ENCODE data around the gene PDGFD. TPM values are rescaled to one million over a fixed set of nuclear protein-coding genes. Genes with fewer than 3 reads are reported as not detected.

Gene PDGFD
- polyA plus RNA-seq, 1 donor from 2014 or later, result 1.0 TPM

- H3K4me2 ChIP-seq (ENCODE audit: low read length), result no peak overlapping the region
- no peak overlapping the region for H3K9ac ChIP-seq (ENCODE audit: low read length)
- no peaks in the 10 kb centered on the region for H3K27me3 ChIP-seq (ENCODE audit: insufficient read depth, low read depth, low read length)
- no peak overlapping the region for H2AFZ ChIP-seq (ENCODE audit: low read depth, low read length)
- TF ChIP-seq REST (IDR thresholded peaks at IDR 0.05; ENCODE audit: borderline replicate concordance), result no peak
- no peak for TF ChIP-seq TAF1 (IDR thresholded peaks at IDR 0.05; ENCODE audit: low read depth)
- no peak for TF ChIP-seq EZH2 (IDR thresholded peaks at IDR 0.05; ENCODE audit: borderline replicate concordance, insufficient read depth, low read length, poor library complexity, severe bottlenecking)
- no peak for TF ChIP-seq SMC3 (conservative IDR thresholded peaks at IDR 0.05; ENCODE audit: poor library complexity)
- TF ChIP-seq MXI1 (conservative IDR thresholded peaks at IDR 0.05; ENCODE audit: poor library complexity, severe bottlenecking), result no peak
- TF ChIP-seq RAD21 (conservative IDR thresholded peaks at IDR 0.05), result no peak
- TF ChIP-seq POLR2AphosphoS5 (IDR thresholded peaks at IDR 0.05), result no peak
- TF ChIP-seq, protein P1, sequence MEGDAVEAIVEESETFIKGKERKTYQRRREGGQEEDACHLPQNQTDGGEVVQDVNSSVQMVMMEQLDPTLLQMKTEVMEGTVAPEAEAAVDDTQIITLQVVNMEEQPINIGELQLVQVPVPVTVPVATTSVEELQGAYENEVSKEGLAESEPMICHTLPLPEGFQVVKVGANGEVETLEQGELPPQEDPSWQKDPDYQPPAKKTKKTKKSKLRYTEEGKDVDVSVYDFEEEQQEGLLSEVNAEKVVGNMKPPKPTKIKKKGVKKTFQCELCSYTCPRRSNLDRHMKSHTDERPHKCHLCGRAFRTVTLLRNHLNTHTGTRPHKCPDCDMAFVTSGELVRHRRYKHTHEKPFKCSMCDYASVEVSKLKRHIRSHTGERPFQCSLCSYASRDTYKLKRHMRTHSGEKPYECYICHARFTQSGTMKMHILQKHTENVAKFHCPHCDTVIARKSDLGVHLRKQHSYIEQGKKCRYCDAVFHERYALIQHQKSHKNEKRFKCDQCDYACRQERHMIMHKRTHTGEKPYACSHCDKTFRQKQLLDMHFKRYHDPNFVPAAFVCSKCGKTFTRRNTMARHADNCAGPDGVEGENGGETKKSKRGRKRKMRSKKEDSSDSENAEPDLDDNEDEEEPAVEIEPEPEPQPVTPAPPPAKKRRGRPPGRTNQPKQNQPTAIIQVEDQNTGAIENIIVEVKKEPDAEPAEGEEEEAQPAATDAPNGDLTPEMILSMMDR (IDR thresholded peaks at IDR 0.05; ENCODE audit: poor library complexity, severe bottlenecking), result no peak
- H3K79me2 ChIP-seq (replicated peaks; ENCODE audit: insufficient read depth, low read length), result no peaks in the 10 kb centered on the region
- H4K20me1 ChIP-seq (ENCODE audit: insufficient read depth), result no peaks in the 10 kb centered on the region
- no peak overlapping the region for H3K4me3 ChIP-seq (ENCODE audit: low read length)
- no peak overlapping the region for H3K27ac ChIP-seq (ENCODE audit: low read length)
- no peaks in the 10 kb centered on the region for H3F3A ChIP-seq (ENCODE audit: insufficient read depth, low read length, poor library complexity, severe bottlenecking)
- H3K9me3 ChIP-seq (ENCODE audit: low read length), result no peaks in the 10 kb centered on the region
- no peaks in the 10 kb centered on the region for H3K36me3 ChIP-seq (ENCODE audit: insufficient read depth, low read length)
- H3K9me2 ChIP-seq (ENCODE audit: insufficient read depth, low read length), result no peaks in the 10 kb centered on the region
Measured at GRCh38 chr11:103994094-103994493, 169.9 kb downstream of the PDGFD start.

GRCh38 chr11:103993507-103993906 lies 170.4 kb downstream of the PDGFD start:
- H4K20me1 ChIP-seq (ENCODE audit: insufficient read depth), result no peaks in the 10 kb centered on the region
- H3K4me2 ChIP-seq (ENCODE audit: low read length), result no peak overlapping the region
- no peaks in the 10 kb centered on the region for H3K9me3 ChIP-seq (ENCODE audit: low read length)
- H3K79me2 ChIP-seq (replicated peaks; ENCODE audit: insufficient read depth, low read length), result no peaks in the 10 kb centered on the region
- no peaks in the 10 kb centered on the region for H3K9me2 ChIP-seq (ENCODE audit: insufficient read depth, low read length)
- H3K27me3 ChIP-seq (ENCODE audit: insufficient read depth, low read depth, low read length), result no peaks in the 10 kb centered on the region
- H3K27ac ChIP-seq (ENCODE audit: low read length), result no peak overlapping the region
- H3K9ac ChIP-seq (ENCODE audit: low read length), result no peak overlapping the region
- TF ChIP-seq, protein P1 (IDR thresholded peaks at IDR 0.05; ENCODE audit: poor library complexity, severe bottlenecking), result no peak
- TF ChIP-seq MXI1 (conservative IDR thresholded peaks at IDR 0.05; ENCODE audit: poor library complexity, severe bottlenecking) (no peak), POLR2AphosphoS5 (IDR thresholded peaks at IDR 0.05) (no peak), RAD21 (conservative IDR thresholded peaks at IDR 0.05) (no peak), SMC3 (conservative IDR thresholded peaks at IDR 0.05; ENCODE audit: poor library complexity) (no peak), REST (IDR thresholded peaks at IDR 0.05; ENCODE audit: borderline replicate concordance) (no peak), EZH2 (IDR thresholded peaks at IDR 0.05; ENCODE audit: borderline replicate concordance, insufficient read depth, low read length, poor library complexity, severe bottlenecking) (no peak), EP300 (conservative IDR thresholded peaks at IDR 0.05; ENCODE audit: poor library complexity, severe bottlenecking) (no peak), TAF1 (IDR thresholded peaks at IDR 0.05; ENCODE audit: low read depth) (no peak)
- no peak overlapping the region for H3K4me3 ChIP-seq (ENCODE audit: low read length)
- H3K36me3 ChIP-seq (ENCODE audit: insufficient read depth, low read length), result no peaks in the 10 kb centered on the region
- no peak overlapping the region for H2AFZ ChIP-seq (ENCODE audit: low read depth, low read length)
- H3F3A ChIP-seq (ENCODE audit: insufficient read depth, low read length, poor library complexity, severe bottlenecking), result no peaks in the 10 kb centered on the region

Data from neural cell (in vitro differentiated cells).